Upper lobe of left lung (tissue), 4 donors: ENCODE data around the gene CEBPB.

ENCODE experiments used
- POLR2A ChIP-seq, 4 donors: fragments of 450-650 bp; IDR thresholded peaks; one replicate each; pipeline ENCODE4 v1.5.1; 2016 to 2017; ENCODE audit warnings: antibody characterized with exemption in 4 of 4, mild to moderate bottlenecking in 2 of 4
- TF ChIP-seq, protein P1 (sequence below), 6 experiments: fragments of 450-650 bp in 4 of 6; fragments of 200-600 bp in 2 of 6; sonication (generic) in 2 of 6; IDR thresholded peaks; one replicate each; pipeline ENCODE4 v1.5.1; 2016 to 2019; ENCODE audit warnings: antibody characterized with exemption in 6 of 6

DNA sequence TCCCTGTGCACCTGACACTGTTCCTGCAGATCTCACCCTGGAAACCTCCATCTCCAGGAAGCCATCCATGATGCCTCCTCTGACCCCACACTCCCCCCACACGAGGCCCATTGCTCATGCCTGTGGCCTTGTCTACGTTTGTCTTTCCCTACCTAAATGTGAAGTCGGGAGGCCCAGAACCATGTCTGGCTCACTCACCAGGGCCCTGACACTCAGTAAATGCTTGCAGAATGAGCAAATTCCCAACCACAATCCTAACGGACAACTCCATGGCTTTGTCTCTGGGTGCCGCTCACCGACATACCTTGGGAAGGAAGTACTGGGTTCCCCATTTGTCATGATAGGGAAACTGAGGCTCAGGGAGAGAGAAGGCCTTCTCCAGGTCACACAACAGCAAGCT is 44.4 kb upstream of the CEBPB start:
- TF ChIP-seq, protein P1, sequence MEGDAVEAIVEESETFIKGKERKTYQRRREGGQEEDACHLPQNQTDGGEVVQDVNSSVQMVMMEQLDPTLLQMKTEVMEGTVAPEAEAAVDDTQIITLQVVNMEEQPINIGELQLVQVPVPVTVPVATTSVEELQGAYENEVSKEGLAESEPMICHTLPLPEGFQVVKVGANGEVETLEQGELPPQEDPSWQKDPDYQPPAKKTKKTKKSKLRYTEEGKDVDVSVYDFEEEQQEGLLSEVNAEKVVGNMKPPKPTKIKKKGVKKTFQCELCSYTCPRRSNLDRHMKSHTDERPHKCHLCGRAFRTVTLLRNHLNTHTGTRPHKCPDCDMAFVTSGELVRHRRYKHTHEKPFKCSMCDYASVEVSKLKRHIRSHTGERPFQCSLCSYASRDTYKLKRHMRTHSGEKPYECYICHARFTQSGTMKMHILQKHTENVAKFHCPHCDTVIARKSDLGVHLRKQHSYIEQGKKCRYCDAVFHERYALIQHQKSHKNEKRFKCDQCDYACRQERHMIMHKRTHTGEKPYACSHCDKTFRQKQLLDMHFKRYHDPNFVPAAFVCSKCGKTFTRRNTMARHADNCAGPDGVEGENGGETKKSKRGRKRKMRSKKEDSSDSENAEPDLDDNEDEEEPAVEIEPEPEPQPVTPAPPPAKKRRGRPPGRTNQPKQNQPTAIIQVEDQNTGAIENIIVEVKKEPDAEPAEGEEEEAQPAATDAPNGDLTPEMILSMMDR (IDR thresholded peaks at IDR 0.05): no peak
- TF ChIP-seq POLR2A (IDR thresholded peaks at IDR 0.05): no peak
